Endothelial cell of hepatic sinusoid (primary cell): ENCODE measurements around the gene NFATC1.

ENCODE experiments used
- in situ Hi-C: cut with HindIII; loops from 2 replicates; pipeline ENCODE4 v1.10.0; 2017; ENCODE audit warnings: low sequenced_read_pairs

The NFATC1 gene

DNA sequence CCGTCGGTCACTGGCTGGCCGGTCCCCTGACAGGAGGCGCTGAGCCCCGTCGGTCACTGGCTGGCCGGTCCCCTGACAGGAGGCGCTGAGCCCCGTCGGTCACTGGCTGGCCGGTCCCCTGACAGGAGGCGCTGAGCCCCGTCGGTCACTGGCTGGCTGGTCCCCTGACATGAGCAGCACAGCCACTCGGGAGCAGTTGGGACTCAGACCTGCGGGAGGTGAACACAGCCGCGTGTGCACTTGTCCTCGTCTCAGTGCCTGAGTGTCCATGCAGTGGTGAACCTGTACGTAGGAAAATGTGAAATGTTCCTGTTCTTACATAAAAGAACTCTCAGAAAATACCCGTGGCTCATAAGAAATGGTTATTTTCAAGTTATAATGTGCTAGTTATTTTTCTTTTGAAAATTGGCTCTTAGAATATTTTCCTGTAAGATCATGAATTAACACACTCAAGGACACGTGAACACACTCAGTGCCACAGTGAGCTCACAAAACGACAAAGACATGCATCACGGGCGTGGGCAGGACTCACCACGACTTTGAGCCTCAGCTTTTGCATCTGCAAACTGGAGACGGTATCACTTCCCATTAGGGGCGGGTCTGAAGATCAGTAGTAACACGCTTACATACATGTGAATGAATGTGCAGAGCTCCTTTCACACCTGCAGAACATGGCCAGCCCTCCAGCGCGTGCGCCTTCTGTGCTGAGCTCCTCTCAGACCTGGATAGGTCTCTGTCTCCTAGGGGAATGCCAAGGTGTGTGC, 21.1 kb upstream of the NFATC1 start:
- in situ Hi-C loops, result loop anchor here (25.0 kb wide), 1 partner anchor 263 kb away; no protein-coding TSS in a partner anchor

DNA sequence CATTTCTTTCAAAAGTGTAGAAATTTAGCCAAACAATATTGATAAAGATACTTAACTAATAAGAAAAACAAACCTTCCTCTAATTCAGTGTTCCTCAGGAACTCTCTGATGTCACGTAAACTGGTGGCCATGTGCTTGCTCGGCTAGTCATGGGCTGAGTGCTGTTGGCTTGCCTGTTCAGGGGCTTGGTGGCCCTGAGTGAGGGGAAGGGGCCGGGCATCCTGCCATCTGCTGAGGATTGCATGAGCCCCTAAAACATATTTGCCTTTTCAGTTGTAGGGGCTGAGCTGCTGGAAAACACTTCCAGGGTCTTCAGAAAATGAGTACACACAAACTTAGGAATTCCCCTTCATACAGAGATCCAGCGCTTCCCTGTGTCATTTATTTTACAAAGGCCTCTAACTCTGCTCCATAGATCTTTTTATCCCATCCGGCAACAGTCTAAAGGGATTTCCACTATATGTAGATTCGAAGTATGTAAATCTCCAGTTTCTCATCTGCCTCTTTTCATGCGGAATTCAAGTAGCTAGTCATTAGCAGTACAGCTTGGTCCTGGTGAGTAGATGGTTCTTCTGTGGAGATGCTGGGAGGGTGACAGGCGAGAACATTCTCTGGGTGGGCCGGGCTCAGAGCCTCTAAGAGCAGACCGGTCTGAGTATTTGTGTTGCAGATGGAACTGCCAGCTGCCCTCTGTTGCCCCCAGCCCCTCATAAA, 20.1 kb upstream of the NFATC1 start:
- in situ Hi-C loops, result loop anchor here (25.0 kb wide), 1 partner anchor 262 kb away; no protein-coding TSS in a partner anchor

DNA sequence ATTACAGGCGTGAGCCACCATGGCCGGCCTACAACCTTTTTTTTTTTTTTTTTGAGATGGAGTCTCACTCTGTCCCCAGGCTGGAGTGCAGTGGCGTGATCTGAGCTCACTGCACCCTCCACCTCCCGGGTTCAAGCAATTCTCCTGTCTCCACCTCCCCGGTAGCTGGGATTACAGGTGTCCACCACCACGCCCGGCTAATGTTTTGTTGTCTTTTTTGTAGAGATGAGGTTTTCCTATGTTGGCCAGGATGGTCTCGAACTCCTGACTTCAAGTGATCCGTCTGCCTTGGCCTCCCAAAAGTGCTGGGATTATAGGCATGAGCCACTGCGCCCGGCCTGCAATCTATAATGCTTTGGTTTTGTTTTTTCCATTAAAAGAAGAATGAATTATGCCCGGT, 19.1 kb upstream of the NFATC1 start:
- in situ Hi-C loops, result loop anchor here (25.0 kb wide), 1 partner anchor 261 kb away; no protein-coding TSS in a partner anchor

DNA sequence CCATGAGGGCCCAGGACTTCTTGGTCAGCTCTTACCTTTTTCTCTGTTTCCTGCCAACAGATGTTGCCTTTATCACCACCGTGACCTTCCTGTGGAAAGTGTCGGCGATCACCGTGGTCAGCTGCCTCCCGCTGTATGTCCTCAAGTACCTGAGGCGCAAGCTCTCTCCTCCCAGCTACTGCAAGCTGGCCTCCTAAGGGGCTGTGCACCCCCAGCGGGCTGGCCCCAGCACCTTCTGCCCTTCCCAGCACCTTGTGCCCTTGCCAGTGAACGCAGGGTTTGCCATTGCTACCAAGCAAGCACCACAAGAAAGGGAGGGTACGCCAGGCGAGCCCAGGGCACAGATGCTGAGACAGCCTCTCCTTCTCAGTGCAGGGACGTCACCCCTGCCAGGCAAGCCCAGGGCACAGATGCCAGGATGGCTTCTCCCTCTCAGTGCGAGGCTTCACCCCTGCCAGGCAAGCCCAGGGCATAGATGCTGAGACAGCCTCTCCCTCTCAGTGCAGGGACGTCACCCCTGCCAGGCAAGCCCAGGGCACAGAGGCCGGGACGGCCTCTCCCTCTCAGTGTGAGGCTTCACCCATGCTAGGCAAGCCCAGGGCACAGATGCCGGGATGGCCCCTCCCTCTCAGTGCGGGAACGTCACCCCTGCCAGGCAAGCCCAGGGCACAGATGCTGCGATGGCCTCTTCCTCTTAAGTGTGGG, 18.4 kb upstream of the NFATC1 start:
- in situ Hi-C loops, result loop anchor here (25.0 kb wide), 1 partner anchor 260 kb away; no protein-coding TSS in a partner anchor

DNA sequence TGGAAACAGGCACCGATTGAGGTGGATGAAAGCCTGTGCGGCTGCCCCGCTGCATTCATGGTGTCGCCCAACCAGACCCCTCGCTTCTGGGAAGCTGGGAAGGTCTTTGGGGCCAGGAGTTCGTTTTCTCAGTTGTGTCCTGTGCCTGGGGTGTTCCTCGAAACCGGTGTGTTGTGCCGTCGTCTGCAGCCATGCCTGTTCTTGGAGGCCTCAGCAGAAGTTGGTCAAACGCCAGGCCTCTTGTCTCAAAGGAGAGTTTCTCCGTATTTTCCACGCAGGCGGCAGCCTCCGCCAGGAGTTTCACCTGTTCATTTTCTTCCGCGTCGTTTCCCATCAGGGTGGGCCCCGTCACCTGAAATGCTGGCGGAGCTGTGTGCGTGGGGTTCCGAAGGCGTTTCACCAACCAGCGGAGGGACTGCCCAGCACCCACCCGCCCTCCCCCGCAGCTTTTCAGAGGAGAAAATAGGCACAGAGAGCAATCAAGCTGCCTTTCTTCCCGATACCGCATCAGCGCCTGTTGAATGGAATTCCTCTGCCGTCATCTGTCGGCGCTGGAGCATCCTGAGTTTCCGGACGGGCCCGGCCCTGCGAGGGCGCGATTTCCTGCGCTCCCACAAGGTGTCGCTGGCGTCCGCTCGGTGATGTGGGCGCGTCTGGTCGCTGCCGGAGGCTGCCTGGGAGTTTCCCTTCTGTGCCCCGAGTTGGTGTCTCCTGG, 17.0 kb upstream of the NFATC1 start:
- in situ Hi-C loops, result loop anchor here (25.0 kb wide), 1 partner anchor 259 kb away; no protein-coding TSS in a partner anchor

DNA sequence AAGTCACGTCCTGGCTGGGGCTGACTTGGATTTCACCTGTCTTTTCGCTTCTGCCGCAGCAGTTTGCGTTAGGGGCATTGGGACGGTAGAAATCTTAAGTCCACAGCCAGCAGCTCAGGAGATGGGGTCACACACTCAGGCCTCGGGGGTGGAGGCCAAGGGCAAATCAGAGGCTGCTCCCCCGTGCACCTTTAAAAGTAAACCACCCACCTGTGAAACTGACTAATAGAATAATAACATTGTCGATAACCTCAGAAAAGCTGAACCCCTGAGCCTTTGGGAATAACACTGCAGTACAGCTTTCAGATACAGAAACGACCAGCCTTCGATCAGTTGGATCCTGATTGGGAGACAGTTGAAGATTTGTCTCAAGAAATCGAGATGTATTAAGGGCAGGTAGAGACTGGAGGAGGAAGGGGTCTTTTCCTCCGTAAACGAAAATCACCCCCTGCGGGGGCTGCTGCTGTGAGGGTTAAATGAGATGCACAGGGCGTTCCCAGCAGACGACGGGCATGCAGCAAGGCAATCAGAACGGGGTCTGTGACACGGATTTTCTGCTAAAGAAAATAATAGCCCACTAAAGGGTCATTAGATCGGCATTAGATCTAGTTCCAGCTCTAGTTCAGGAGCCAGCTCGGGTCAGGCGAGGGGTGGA, 16.4 kb upstream of the NFATC1 start:
- in situ Hi-C loops, result loop anchor here (25.0 kb wide), 1 partner anchor 258 kb away; no protein-coding TSS in a partner anchor

DNA sequence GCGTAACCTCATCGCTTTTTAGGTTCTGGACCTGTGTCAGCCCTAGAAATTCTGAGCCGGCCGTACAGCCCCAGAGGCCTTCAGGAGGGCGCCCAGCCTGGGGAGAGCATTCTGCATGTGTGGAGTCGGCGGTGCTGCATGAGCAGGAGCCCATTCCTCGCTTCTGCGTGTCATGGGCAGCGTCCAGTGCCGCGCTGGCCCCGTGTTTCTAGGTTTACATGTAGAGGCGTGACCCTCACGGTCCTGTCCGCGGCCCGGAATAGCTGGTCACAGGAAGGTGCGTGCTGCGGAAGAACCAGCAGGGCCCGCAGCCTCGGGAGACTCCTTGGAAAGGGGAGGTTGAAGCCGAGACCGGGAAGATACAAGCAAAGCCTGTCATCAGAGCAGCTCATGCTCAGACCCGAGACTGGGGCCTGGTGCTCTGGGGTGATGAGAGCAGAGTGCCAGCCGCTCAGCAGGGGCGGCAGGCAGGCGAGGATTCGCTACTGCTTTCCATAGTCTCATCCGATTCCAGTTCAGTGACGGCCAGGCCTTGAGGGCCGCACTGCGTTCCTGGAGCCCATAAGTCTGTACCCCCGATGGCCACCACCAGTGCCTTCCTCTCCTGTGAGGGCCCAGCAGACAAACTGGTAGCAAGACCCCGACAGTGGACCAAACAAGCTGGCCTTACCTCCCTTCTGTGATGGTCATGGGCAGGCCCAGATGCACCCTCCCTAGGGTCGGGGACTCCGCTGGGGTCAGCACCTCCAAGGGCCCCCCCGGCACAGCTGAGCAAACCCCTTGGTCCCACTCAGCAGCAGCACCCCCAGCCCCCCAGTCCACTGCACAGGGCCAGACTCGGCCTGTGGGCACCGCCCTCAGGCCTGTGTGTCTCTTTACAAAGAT, 15.6 kb upstream of the NFATC1 start:
- in situ Hi-C loops, result loop anchor here (25.0 kb wide), 1 partner anchor 257 kb away; no protein-coding TSS in a partner anchor

DNA sequence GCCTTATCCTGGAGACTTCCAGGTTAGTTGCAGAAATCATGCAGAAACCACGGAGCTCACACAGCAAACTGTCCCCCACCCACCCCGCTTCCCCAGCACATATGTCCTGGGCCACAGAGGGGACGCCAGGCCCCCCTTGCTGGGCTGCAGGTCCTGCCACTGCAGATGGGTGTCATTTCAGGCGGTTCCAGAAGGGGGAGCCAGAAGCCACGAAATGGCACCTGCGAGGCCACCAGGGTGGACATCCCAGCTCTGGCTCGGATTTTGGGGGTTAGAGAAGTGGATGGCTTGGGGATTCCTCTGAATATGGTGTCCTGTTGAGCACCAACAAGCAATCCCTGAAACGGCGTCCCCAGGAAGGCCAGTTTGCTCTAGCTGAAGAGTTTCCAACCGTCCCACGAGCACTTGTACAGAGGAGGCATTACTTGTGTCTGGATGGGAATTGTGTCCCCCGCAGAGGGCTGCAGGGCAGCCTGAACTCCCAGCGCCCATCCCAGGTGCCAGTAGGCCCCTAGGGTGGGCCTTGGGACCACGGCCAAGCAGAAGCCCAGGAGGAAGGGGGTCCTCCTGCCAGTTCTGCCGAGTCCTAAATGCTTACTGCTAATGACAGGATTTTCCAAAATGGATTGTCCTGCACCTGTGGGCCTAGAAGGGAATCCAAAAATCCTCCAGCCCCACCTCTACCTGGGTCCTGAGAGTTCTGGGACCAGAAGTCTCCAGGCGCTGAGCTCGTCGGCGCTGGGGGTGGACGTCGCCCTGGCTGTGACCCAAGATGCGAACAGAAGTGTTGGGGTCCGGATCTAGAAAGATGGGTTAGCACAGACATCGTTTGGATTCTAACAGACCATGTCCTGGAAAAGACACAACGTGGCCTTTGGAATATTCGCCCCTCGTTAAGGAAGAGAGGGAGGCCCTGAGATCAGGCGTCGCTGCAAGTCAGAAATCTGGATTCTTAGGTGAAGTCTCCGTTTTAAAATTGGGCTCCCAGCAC, 14.6 kb upstream of the NFATC1 start:
- in situ Hi-C loops, result loop anchor here (25.0 kb wide), 1 partner anchor 256 kb away; no protein-coding TSS in a partner anchor

DNA sequence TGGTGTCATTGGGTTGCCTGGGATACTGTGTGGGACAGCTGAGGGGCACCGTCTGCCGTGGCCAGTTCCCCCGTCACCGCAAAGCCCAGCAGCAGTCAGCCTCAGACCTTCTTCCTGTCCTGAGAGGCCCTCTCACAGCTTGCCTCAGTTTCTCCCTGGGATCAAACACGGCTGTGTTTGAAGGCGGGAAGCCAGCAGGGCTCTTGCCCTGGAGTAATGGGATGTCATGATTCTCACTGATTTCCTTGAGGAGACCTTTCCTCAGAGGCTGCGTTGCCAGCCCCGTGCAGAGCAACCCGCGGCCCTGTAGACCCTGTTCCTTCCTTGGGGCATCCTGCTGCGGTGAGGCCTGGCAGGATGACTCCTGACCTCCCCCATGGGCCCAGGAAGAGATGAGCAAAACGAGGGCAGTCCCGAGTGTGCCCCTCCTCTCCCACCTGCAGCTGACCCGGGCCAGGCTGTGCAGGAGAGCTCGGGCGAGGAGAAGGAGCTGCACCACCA, 13.9 kb upstream of the NFATC1 start:
- in situ Hi-C loops, result loop anchor here (25.0 kb wide), 1 partner anchor 255 kb away; no protein-coding TSS in a partner anchor

DNA sequence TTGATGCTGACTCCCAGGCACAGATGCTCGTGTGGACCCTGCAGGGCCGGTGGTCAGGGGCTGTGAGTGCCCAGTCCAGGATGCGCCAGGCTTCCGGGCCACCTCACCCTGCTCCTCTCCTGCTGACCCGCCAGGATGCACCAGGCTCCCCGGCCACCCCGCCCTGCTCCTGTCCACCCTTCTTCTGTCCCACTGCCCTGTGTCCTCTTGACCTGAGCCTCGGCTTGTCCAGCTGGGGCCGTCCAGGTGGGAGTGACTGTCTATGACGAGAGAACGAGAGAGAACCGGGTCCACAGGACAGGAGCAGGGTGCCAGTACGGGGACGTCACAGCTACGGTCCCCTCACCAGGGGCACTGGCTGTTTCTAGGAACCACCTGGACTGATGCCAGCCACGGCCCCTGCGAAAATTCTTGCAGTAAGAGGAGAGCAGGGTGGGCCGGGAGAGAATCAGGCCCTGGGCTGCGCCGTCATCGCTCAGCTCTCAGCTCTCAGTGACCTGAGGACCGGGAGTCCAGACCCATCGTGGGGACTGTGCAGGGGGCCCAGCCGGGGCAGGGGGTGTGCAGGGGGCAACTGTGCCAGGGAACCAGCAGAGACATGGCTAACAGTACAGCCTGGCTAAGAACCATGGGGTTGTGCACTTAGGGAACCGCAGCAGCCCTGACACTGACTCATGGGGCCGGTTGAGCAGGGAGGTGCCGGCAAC, 12.9 kb upstream of the NFATC1 start:
- in situ Hi-C loops, result loop anchor here (25.0 kb wide), 1 partner anchor 254 kb away; no protein-coding TSS in a partner anchor

DNA sequence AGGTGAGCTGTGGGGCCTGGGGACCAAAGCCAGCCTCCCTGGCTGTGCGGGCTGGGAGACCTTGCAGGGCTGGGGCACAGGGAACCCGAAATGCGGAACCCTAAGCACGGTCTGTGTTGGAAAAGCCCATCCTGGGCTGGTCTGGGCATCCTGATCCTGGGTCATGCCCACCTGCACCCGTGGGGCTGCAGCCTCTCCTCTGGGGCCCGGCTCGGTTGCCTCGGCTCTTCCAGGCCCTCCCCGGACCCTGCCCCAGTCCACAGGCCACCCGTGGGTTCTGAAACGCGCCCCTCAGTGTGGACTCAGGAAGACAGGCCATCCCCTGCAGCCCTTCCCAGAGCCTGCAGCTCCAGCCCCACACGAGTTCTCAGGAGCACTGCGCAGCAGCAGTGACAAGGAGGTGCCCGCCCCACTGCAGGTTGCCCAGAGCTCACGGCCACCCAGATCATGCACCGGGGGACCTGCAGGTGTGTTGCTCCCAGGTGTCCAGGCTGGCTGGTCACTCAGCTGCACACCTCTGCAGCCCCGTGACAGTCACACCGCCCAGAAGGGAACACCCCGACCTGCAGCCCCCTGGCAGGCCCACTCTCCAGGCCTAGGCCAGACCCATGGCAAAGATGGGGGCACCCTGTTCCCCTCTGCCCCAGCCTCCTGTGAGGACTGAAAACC, 12.2 kb upstream of the NFATC1 start:
- in situ Hi-C loops, result loop anchor here (25.0 kb wide), 1 partner anchor 254 kb away; no protein-coding TSS in a partner anchor

DNA sequence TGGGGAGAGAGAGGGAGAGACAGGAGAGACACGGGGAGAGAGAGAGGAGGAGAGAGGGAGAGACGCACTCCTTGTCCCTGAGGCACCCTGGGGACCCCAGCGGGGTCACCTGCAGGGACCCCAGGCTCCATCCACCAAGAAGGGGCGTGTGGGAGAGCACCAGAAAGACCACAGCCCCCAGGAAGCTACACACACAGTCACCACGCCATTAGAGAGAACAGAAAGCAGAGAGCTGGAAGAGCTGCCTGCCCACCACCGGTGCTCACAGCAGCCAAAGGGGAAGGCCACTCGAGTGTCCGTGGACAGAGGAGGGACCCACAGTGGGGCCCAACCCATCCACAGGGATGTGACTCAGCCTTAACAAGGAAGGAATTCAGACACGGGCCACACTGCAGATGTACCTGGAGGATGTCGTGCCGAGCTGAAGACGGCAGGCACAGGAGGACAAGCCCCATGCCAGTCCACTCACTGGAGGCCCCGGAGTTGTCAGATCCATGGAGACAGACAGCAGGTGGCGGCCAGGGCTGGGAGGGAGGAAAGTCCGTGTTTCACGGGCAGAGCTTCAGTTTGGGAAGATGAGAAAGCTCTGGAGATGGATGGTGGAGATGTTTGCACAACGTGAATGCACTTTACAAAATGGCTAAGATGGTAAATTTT, 11.5 kb upstream of the NFATC1 start:
- in situ Hi-C loops, result loop anchor here (25.0 kb wide), 1 partner anchor 253 kb away; no protein-coding TSS in a partner anchor

DNA sequence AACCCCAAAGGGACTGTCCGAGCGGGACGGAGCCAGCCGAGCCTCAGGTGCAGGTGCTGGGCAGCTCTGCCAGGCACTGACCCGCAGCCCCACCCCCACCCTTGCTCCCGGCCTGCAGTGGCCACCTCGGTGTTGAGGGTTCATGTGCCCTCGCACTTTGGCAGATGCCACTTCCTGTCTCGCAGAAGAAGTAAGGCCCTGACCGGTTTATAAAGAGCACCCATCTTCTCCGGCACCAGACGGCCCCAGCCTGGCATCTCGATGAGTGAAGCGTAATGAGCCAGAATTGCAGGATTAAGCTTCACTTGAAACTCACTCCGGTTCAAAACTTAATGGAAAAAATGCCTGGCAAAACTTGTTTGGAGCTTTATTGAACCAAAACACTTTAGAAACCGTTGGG, 10.9 kb upstream of the NFATC1 start:
- in situ Hi-C loops, result loop anchor here (5.0 to 25.0 kb wide), 2 partner anchors 82 to 252 kb away; no protein-coding TSS in a partner anchor

DNA sequence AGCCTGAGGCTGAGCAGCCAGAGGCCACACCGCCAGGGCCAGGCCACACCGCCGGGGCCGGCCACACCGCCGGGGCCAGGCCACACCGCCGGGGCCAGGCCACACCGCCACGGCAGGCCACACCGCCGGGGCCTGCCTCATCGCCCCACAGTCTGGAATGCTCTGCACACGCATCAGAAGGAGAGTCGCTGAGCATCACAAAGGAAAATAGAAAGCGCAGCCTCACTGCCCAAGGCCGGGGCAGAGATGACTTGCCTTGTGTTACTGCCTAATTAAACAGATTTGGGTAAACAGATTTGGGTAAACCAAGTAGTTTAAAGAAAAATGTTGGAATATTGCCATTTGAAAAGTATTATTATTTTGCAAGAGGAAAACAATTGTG, 10.4 kb upstream of the NFATC1 start:
- in situ Hi-C loops, result loop anchor here (5.0 to 25.0 kb wide), 2 partner anchors 82 to 252 kb away; no protein-coding TSS in a partner anchor

DNA sequence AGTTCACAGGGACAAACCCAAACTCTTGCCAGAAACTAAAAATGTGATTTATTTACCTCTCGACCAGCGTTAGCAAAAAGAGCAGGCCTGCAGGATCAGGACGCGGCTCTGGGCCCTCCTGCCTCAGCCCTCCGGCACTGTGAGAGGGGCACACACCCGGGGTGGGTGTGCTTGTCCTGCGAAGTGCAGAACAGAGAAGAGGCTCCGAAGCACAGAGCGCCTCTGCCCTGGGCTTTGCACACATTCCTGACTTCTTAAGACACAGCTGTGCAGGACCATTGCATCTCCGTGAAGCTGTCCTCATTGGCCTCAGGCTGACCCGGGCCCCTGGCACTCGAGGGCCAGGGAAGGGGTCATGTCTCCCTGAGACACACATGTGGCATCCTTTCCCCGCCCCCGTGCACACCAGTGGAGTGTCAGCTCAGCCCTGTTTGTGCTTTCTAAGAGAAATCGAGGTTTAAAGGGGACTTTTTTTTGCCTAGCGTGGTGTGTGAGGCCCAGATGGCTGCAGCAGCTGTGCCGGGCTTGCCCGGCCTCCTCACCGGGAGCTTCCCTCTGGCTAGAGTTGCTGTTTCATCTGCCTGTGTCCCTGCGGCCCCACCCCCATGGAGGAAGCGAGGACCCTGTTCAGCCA, 9.9 kb upstream of the NFATC1 start:
- in situ Hi-C loops, result loop anchor here (5.0 to 25.0 kb wide), 2 partner anchors 81 to 251 kb away; no protein-coding TSS in a partner anchor
